ENCODE data around the gene M6PR.
"Not testable (repeated sequence)": the region's sequence is repeated elsewhere in the genome, so short reads cannot be mapped to it uniquely, and the experiment has no call there.

M6PR gene

GRCh38 chr12:8906266-8907180, 42.9 kb downstream of the M6PR start:
- no peak for DNase-seq
- H3K4me3 ChIP-seq (ENCODE audit: low read depth, low read length), result no peak overlapping the region
- no peaks in the 10 kb centered on the region for H3K9me3 ChIP-seq
- no peaks in the 10 kb centered on the region for H3K4me1 ChIP-seq
- no peak for TF ChIP-seq CTCF (IDR thresholded peaks at IDR 0.05; ENCODE audit: low read depth, low read length)
- no peaks in the 10 kb centered on the region for H3K27me3 ChIP-seq
- no peaks in the 10 kb centered on the region for H3K36me3 ChIP-seq

GRCh38 chr12:8905546-8905945, 43.9 kb downstream of the M6PR start:
- DNase-seq, result no peak
- no peak for TF ChIP-seq CTCF (IDR thresholded peaks at IDR 0.05; ENCODE audit: low read depth, low read length)
- Histone ChIP-seq H3K4me3 (ENCODE audit: low read depth, low read length) (no peak overlapping the region), H3K9me3 (no peaks in the 10 kb centered on the region), H3K4me1 (no peaks in the 10 kb centered on the region), H3K36me3 (no peaks in the 10 kb centered on the region), H3K27me3 (no peaks in the 10 kb centered on the region)

- Histone ChIP-seq H3K27me3 (no peaks in the 10 kb centered on the region), H3K4me1 (no peaks in the 10 kb centered on the region), H3K36me3 (no peaks in the 10 kb centered on the region), H3K9me3 (no peaks in the 10 kb centered on the region), H3K4me3 (ENCODE audit: low read depth, low read length) (no peak overlapping the region)
- TF ChIP-seq CTCF (IDR thresholded peaks at IDR 0.05; ENCODE audit: low read depth, low read length), result no peak
- DNase-seq, result no peak
These were observed 44.8 kb downstream of the M6PR start for GRCh38 chr12:8904665-8905064.

- H3K4me3 ChIP-seq (ENCODE audit: low read depth, low read length), result no peak overlapping the region
- no peak for DNase-seq
- no peaks in the 10 kb centered on the region for H3K9me3 ChIP-seq
- H3K36me3 ChIP-seq, result no peaks in the 10 kb centered on the region
- H3K4me1 ChIP-seq, result no peaks in the 10 kb centered on the region
- TF ChIP-seq CTCF (IDR thresholded peaks at IDR 0.05; ENCODE audit: low read depth, low read length), result no peak
- H3K27me3 ChIP-seq, result no peaks in the 10 kb centered on the region
These were observed 45.8 kb downstream of the M6PR start for GRCh38 chr12:8903646-8904045.

- not testable (repeated sequence) for H3K4me3 ChIP-seq (ENCODE audit: low read depth, low read length); H3K9me3 ChIP-seq; H3K27me3 ChIP-seq; H3K4me1 ChIP-seq; H3K36me3 ChIP-seq; DNase-seq
These were observed 46.7 kb downstream of the M6PR start for GRCh38 chr12:8902703-8903102.

GRCh38 chr12:8899830-8900229, 49.6 kb downstream of the M6PR start:
- Histone ChIP-seq H3K9me3 (no peaks in the 10 kb centered on the region), H3K36me3 (no peaks in the 10 kb centered on the region), H3K27me3 (no peaks in the 10 kb centered on the region), H3K4me3 (ENCODE audit: low read depth, low read length) (no peak overlapping the region), H3K4me1 (no peaks in the 10 kb centered on the region)
- DNase-seq, result no peak
- TF ChIP-seq CTCF (IDR thresholded peaks at IDR 0.05; ENCODE audit: low read depth, low read length), result no peak
